ENCODE results near the gene PHF13. TPM values are rescaled to one million over a fixed set of nuclear protein-coding genes. Genes with fewer than 3 reads are reported as not detected.

Gene PHF13
- total and polyA plus RNA-seq, 12 donors = 3.7 to 12.2 (median 7.6) TPM

- Histone ChIP-seq H3K4me3 (peak overlapping the region; percentile 78 to 98 (median 89)), H3K27ac (peak overlapping the region in 9 of 10 donors; percentile 88 to 97 (median 94)), H3K9me3 (no peaks in the 10 kb centered on the region), H3K36me3 (peaks cover 0 to 14% (median 0%) of the 10 kb centered on the region in 9 donors), H3K27me3 (no peaks in the 10 kb centered on the region), H3K4me1 (peaks cover 18 to 60% (median 43%) of the 10 kb centered on the region in 9 donors)
- intact Hi-C loops (cut with DNase I) = loop anchor here in 1 of 10 donors (2.0 kb wide), 1 partner anchor 20 kb away; no protein-coding TSS in a partner anchor
- peak in 2 of 8 donors; percentile 0 to 6 for ATAC-seq
- TF ChIP-seq, protein P1, sequence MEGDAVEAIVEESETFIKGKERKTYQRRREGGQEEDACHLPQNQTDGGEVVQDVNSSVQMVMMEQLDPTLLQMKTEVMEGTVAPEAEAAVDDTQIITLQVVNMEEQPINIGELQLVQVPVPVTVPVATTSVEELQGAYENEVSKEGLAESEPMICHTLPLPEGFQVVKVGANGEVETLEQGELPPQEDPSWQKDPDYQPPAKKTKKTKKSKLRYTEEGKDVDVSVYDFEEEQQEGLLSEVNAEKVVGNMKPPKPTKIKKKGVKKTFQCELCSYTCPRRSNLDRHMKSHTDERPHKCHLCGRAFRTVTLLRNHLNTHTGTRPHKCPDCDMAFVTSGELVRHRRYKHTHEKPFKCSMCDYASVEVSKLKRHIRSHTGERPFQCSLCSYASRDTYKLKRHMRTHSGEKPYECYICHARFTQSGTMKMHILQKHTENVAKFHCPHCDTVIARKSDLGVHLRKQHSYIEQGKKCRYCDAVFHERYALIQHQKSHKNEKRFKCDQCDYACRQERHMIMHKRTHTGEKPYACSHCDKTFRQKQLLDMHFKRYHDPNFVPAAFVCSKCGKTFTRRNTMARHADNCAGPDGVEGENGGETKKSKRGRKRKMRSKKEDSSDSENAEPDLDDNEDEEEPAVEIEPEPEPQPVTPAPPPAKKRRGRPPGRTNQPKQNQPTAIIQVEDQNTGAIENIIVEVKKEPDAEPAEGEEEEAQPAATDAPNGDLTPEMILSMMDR (IDR thresholded peaks at IDR 0.05) = peak in 2 of 9 donors; percentile 22 to 31
- DNase-seq = no peak
- whole genome bisulfite sequencing, 2 donors = 26 to 29% methylated on average over 19 of the region's 19 CpGs
Measured at GRCh38 chr1:6580593-6581409, 32.7 kb upstream of the PHF13 start.

DNA sequence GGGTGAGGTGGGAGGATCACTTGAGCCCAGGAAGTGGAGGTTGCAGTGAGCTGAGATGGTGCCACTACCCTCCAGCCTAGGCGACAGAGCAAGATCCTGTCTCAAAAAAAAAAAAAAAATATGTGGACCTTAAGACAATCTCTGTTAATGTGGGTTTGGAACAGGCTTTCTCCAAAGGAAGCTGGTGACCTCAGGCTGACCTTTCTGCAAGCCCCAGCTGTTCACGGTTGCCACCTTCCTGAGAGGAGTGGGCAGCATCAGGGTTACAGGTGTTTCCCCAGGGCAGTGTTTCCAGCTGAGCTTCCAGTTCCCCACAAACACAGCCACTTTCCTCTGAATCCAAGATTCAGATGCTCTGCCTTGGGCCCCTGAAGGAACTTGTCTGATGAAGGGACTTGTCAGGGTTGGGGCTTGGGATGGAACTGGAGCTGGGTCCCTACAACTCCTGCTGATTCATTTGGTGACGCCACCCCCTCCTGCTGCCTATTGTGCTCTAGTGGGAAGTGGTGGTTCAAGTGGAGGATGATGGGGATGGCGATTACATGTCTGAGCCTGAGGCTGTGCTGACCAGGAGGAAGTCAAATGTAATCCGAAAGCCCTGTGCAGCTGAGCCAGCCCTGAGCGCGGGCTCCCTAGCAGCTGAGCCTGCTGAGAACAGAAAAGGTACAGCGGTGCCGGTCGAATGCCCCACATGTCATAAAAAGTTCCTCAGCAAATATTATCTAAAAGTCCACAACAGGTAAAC lies 31.8 kb upstream of the PHF13 start:
- Histone ChIP-seq H3K4me1 (peaks cover 21 to 70% (median 52%) of the 10 kb centered on the region in 9 donors), H3K9me3 (no peaks in the 10 kb centered on the region), H3K27ac (peak overlapping the region in 6 of 10 donors; percentile 6 to 97 (median 94)), H3K4me3 (peak overlapping the region in 1 of 10 donors; percentile 89), H3K36me3 (peaks cover 0 to 14% (median 0%) of the 10 kb centered on the region in 9 donors), H3K27me3 (no peaks in the 10 kb centered on the region)
- no peak for ATAC-seq
- WGBS, 2 donors = 74 to 81% methylated on average over 10 of the region's 10 CpGs
- intact Hi-C loops (cut with DNase I) = loop anchor here in 1 of 10 donors (2.0 kb wide), 1 partner anchor 19 kb away; no protein-coding TSS in a partner anchor
- TF ChIP-seq, protein P1 (IDR thresholded peaks at IDR 0.05) = no peak
- no peak for DNase-seq

- DNase-seq = no peak
- WGBS, 2 donors = 95 to 100% methylated on average over 1 of the region's 1 CpG
- TF ChIP-seq, protein P1 (IDR thresholded peaks at IDR 0.05) = no peak
- peaks cover 0 to 18% (median 0%) of the 10 kb centered on the region in 9 donors for H3K36me3 ChIP-seq
- intact Hi-C loops (cut with DNase I) = no loop called here
- H3K4me1 ChIP-seq = peaks cover 22 to 76% (median 56%) of the 10 kb centered on the region in 9 donors
- no peaks in the 10 kb centered on the region for H3K27me3 ChIP-seq
- H3K9me3 ChIP-seq = no peaks in the 10 kb centered on the region
- no peak overlapping the region for H3K4me3 ChIP-seq
- peak overlapping the region in 2 of 10 donors; percentile 26 to 97 for H3K27ac ChIP-seq
- no peak for ATAC-seq
Measured at GRCh38 chr1:6582370-6582769, 31.2 kb upstream of the PHF13 start.
